Ectodermal cell (in vitro differentiated cells): Measurements from ENCODE around the gene OSBPL9.

ENCODE experiments used
- H3K27ac ChIP-seq: 2 replicates; pipeline ENCODE4 v1.7.0; 2013; ENCODE audit warnings: mild to moderate bottlenecking, low read depth, low read length; ENCODE audit not compliant: insufficient read depth, poor library complexity, severe bottlenecking
- H3K27me3 ChIP-seq: 2 replicates; pipeline ENCODE4 v1.7.0; 2013; ENCODE audit warnings: mild to moderate bottlenecking, low read length; ENCODE audit not compliant: insufficient read depth, control insufficient read depth, poor library complexity, severe bottlenecking
- H3K36me3 ChIP-seq: one replicate; pipeline ENCODE4 v1.7.0; 2013; ENCODE audit warnings: low read length; ENCODE audit not compliant: control insufficient read depth, insufficient read depth
- H3K4me1 ChIP-seq: one replicate; pipeline ENCODE4 v1.7.0; 2013; ENCODE audit warnings: low read length; ENCODE audit not compliant: control insufficient read depth, insufficient read depth
- H3K4me3 ChIP-seq: 2 replicates; pipeline ENCODE4 v1.7.0; 2013; ENCODE audit warnings: low read depth, low read length, control low read depth; ENCODE audit not compliant: insufficient read depth
- H3K9me3 ChIP-seq: 2 replicates; pipeline ENCODE4 v1.7.0; 2013; ENCODE audit warnings: mild to moderate bottlenecking, low read length, moderate library complexity; ENCODE audit not compliant: control insufficient read depth
- WGBS, 2 experiments: methylation state at CpG; one replicate each; pipeline ENCODE4 v1.1.7; 2013; ENCODE audit warnings: missing lambda C conversion rate in 2 of 2; 5-methylcytosine and 5-hydroxymethylcytosine counted together

The OSBPL9 gene

GRCh38 chr1:51660580-51660979, 43.7 kb downstream of the OSBPL9 start:
- WGBS, 2 experiments = 94 to 100% methylated on average over 1 of the region's 1 CpG
- no peak overlapping the region for H3K27ac ChIP-seq

GRCh38 chr1:51661081-51661518, 44.2 kb downstream of the OSBPL9 start:
- Histone ChIP-seq H3K27ac (no peak overlapping the region), H3K4me3 (no peak overlapping the region), H3K9me3 (no peaks in the 10 kb centered on the region), H3K36me3 (no peaks in the 10 kb centered on the region), H3K27me3 (no peaks in the 10 kb centered on the region), H3K4me1 (no peaks in the 10 kb centered on the region)
- 83 to 86% methylated on average over 3 of the region's 3 CpGs for WGBS, 2 experiments

More at GRCh38 chr1:51660580-51660979, 43.7 kb downstream of the OSBPL9 start:
- H3K4me1 ChIP-seq = no peaks in the 10 kb centered on the region
- no peak overlapping the region for H3K4me3 ChIP-seq
- no peaks in the 10 kb centered on the region for H3K27me3 ChIP-seq
- H3K9me3 ChIP-seq = no peaks in the 10 kb centered on the region
- no peaks in the 10 kb centered on the region for H3K36me3 ChIP-seq

- H3K4me3 ChIP-seq = no peak overlapping the region
- no peaks in the 10 kb centered on the region for H3K27me3 ChIP-seq
- no peaks in the 10 kb centered on the region for H3K36me3 ChIP-seq
- 87 to 100% methylated on average over 1 of the region's 1 CpG for WGBS, 2 experiments
- no peaks in the 10 kb centered on the region for H3K4me1 ChIP-seq
- no peak overlapping the region for H3K27ac ChIP-seq
- H3K9me3 ChIP-seq = no peaks in the 10 kb centered on the region
Observed at GRCh38 chr1:51663105-51663504, 46.2 kb downstream of the OSBPL9 start.

- Histone ChIP-seq H3K4me1 (no peaks in the 10 kb centered on the region), H3K4me3 (no peak overlapping the region), H3K27ac (no peak overlapping the region), H3K27me3 (no peaks in the 10 kb centered on the region), H3K9me3 (no peaks in the 10 kb centered on the region), H3K36me3 (no peaks in the 10 kb centered on the region)
- WGBS, 2 experiments = 82 to 86% methylated on average over 2 of the region's 2 CpGs
Observed at GRCh38 chr1:51663721-51664120, 46.8 kb downstream of the OSBPL9 start.

GRCh38 chr1:51664421-51665240, 47.7 kb downstream of the OSBPL9 start:
- Histone ChIP-seq H3K36me3 (no peaks in the 10 kb centered on the region), H3K4me1 (no peaks in the 10 kb centered on the region), H3K27me3 (no peaks in the 10 kb centered on the region), H3K27ac (no peak overlapping the region), H3K9me3 (no peaks in the 10 kb centered on the region), H3K4me3 (no peak overlapping the region)
- 95 to 96% methylated on average over 6 of the region's 6 CpGs for WGBS, 2 experiments

- Histone ChIP-seq H3K4me3 (no peak overlapping the region), H3K36me3 (no peaks in the 10 kb centered on the region), H3K4me1 (no peaks in the 10 kb centered on the region), H3K27me3 (no peaks in the 10 kb centered on the region), H3K27ac (no peak overlapping the region), H3K9me3 (no peaks in the 10 kb centered on the region)
- 91 to 98% methylated on average over 2 of the region's 2 CpGs for WGBS, 2 experiments
Observed at GRCh38 chr1:51666478-51666877, 49.6 kb downstream of the OSBPL9 start.

GRCh38 chr1:51667561-51667960, 50.7 kb downstream of the OSBPL9 start:
- no peaks in the 10 kb centered on the region for H3K9me3 ChIP-seq
- H3K36me3 ChIP-seq = no peaks in the 10 kb centered on the region
- no peak overlapping the region for H3K4me3 ChIP-seq
- H3K27me3 ChIP-seq = no peaks in the 10 kb centered on the region
- WGBS, 2 experiments = 95 to 98% methylated on average over 2 of the region's 2 CpGs
- no peak overlapping the region for H3K27ac ChIP-seq
- H3K4me1 ChIP-seq = no peaks in the 10 kb centered on the region

- Histone ChIP-seq H3K36me3 (no peaks in the 10 kb centered on the region), H3K4me1 (no peaks in the 10 kb centered on the region), H3K9me3 (no peaks in the 10 kb centered on the region), H3K4me3 (no peak overlapping the region), H3K27ac (no peak overlapping the region), H3K27me3 (no peaks in the 10 kb centered on the region)
- WGBS, 2 experiments = 76 to 91% methylated on average over 4 of the region's 4 CpGs
Observed at GRCh38 chr1:51669272-51669671, 52.4 kb downstream of the OSBPL9 start.

- no peak overlapping the region for H3K27ac ChIP-seq
- H3K4me3 ChIP-seq = no peak overlapping the region
- H3K36me3 ChIP-seq = no peaks in the 10 kb centered on the region
- H3K27me3 ChIP-seq = no peaks in the 10 kb centered on the region
- H3K9me3 ChIP-seq = no peaks in the 10 kb centered on the region
- H3K4me1 ChIP-seq = no peaks in the 10 kb centered on the region
- 90 to 100% methylated on average over 2 of the region's 2 CpGs for WGBS, 2 experiments
Observed at GRCh38 chr1:51669816-51670215, 52.9 kb downstream of the OSBPL9 start.

- WGBS, 2 experiments = 94 to 95% methylated on average over 2 of the region's 4 CpGs
- Histone ChIP-seq H3K36me3 (no peaks in the 10 kb centered on the region), H3K9me3 (no peaks in the 10 kb centered on the region), H3K4me3 (no peak overlapping the region), H3K27me3 (no peaks in the 10 kb centered on the region), H3K4me1 (no peaks in the 10 kb centered on the region), H3K27ac (no peak overlapping the region)
Observed at GRCh38 chr1:51671527-51672325, 54.8 kb downstream of the OSBPL9 start.
